T-helper 1 cell treated with Interleukin-12 subunit alpha and Interleukin-12 subunit beta and Interleukin-4 antibody, amounts not matched to agents 30 μg/mL and 1 μg/mL, for 36 hours (primary cell): ENCODE data around the gene SWI5.

ENCODE experiments used
- H3K27ac Mint-ChIP-seq: one replicate; pipeline ENCODE4 v1.8.0; 2021; ENCODE audit warnings: mild to moderate bottlenecking, mixed read lengths
- H3K27me3 Mint-ChIP-seq: one replicate; pipeline ENCODE4 v1.8.0; 2021; ENCODE audit warnings: low read depth, mixed read lengths
- H3K36me3 Mint-ChIP-seq: one replicate; pipeline ENCODE4 v1.8.0; 2021; ENCODE audit warnings: low read depth, mixed read lengths
- H3K4me1 Mint-ChIP-seq: one replicate; pipeline ENCODE4 v1.8.0; 2021; ENCODE audit warnings: low read depth, mixed read lengths
- H3K4me3 Mint-ChIP-seq: one replicate; pipeline ENCODE4 v1.8.0; 2021; ENCODE audit warnings: mild to moderate bottlenecking, moderate library complexity, mixed read lengths
- H3K9me3 Mint-ChIP-seq: one replicate; pipeline ENCODE4 v1.8.0; 2021; ENCODE audit warnings: mixed read lengths

SWI5 gene

GRCh38 chr9:128310461-128310860 is 34.4 kb downstream of the SWI5 start:
- Mint-ChIP-seq H3K4me3 (no peak overlapping the region), H3K9me3 (no peaks in the 10 kb centered on the region), H3K36me3 (peaks cover 7% of the 10 kb centered on the region), H3K27ac (no peak overlapping the region), H3K27me3 (no peaks in the 10 kb centered on the region), H3K4me1 (no peaks in the 10 kb centered on the region)

- Mint-ChIP-seq H3K27me3 (no peaks in the 10 kb centered on the region), H3K4me1 (no peaks in the 10 kb centered on the region), H3K9me3 (no peaks in the 10 kb centered on the region), H3K27ac (no peak overlapping the region), H3K36me3 (peaks cover 5% of the 10 kb centered on the region), H3K4me3 (no peak overlapping the region)
These were observed 38.6 kb downstream of the SWI5 start for GRCh38 chr9:128314697-128315096.

- Mint-ChIP-seq H3K9me3 (no peaks in the 10 kb centered on the region), H3K36me3 (peaks cover 1% of the 10 kb centered on the region), H3K27me3 (no peaks in the 10 kb centered on the region), H3K4me1 (no peaks in the 10 kb centered on the region), H3K4me3 (no peak overlapping the region), H3K27ac (no peak overlapping the region)
These were observed 40.3 kb downstream of the SWI5 start for GRCh38 chr9:128316421-128316820.

GRCh38 chr9:128317629-128318028 is 41.6 kb downstream of the SWI5 start:
- Mint-ChIP-seq H3K36me3 (peaks cover 1% of the 10 kb centered on the region), H3K27ac (no peak overlapping the region), H3K4me3 (no peak overlapping the region), H3K9me3 (no peaks in the 10 kb centered on the region), H3K27me3 (no peaks in the 10 kb centered on the region), H3K4me1 (peaks cover 2% of the 10 kb centered on the region)

- H3K36me3 Mint-ChIP-seq = peaks cover 5% of the 10 kb centered on the region
- no peak overlapping the region for H3K27ac Mint-ChIP-seq
- no peaks in the 10 kb centered on the region for H3K27me3 Mint-ChIP-seq
- H3K4me3 Mint-ChIP-seq = peak overlapping the region; percentile 88
- H3K9me3 Mint-ChIP-seq = no peaks in the 10 kb centered on the region
- peaks cover 7% of the 10 kb centered on the region for H3K4me1 Mint-ChIP-seq
These were observed 45.3 kb downstream of the SWI5 start for GRCh38 chr9:128321343-128321742.

- peaks cover 7% of the 10 kb centered on the region for H3K4me1 Mint-ChIP-seq
- peak overlapping the region; percentile 95 for H3K27ac Mint-ChIP-seq
- peaks cover 5% of the 10 kb centered on the region for H3K36me3 Mint-ChIP-seq
- H3K27me3 Mint-ChIP-seq = no peaks in the 10 kb centered on the region
- H3K9me3 Mint-ChIP-seq = no peaks in the 10 kb centered on the region
- H3K4me3 Mint-ChIP-seq = peak overlapping the region; percentile 88
These were observed 45.9 kb downstream of the SWI5 start for GRCh38 chr9:128321879-128322403.

GRCh38 chr9:128322404-128323211 is 46.5 kb downstream of the SWI5 start, which contains the start of the genes COQ4 and TRUB2:
Gene COQ4 (plus strand): TSS chr9:128322839. CDS start chr9:128322859, 20 bp downstream.
Gene TRUB2 (minus strand): TSS chr9:128322447. CDS start chr9:128322408, 39 bp downstream.
- H3K9me3 Mint-ChIP-seq = no peaks in the 10 kb centered on the region
- no peaks in the 10 kb centered on the region for H3K27me3 Mint-ChIP-seq
- peak within 1 kb of the TSS; percentile 95 for H3K27ac Mint-ChIP-seq
- peak within 1 kb of the TSS; percentile 88 for H3K4me3 Mint-ChIP-seq
- H3K4me1 Mint-ChIP-seq = peaks cover 7% of the 10 kb centered on the region
- H3K36me3 Mint-ChIP-seq = peaks cover 5% of the 10 kb centered on the region

- peak overlapping the region; percentile 88 for H3K4me3 Mint-ChIP-seq
- H3K4me1 Mint-ChIP-seq = peaks cover 7% of the 10 kb centered on the region
- H3K27me3 Mint-ChIP-seq = no peaks in the 10 kb centered on the region
- H3K36me3 Mint-ChIP-seq = peaks cover 6% of the 10 kb centered on the region
- H3K9me3 Mint-ChIP-seq = no peaks in the 10 kb centered on the region
- H3K27ac Mint-ChIP-seq = peak overlapping the region; percentile 82
These were observed 47.2 kb downstream of the SWI5 start for GRCh38 chr9:128323212-128323730.

- H3K4me1 Mint-ChIP-seq = peaks cover 7% of the 10 kb centered on the region
- no peaks in the 10 kb centered on the region for H3K27me3 Mint-ChIP-seq
- peak overlapping the region; percentile 88 for H3K4me3 Mint-ChIP-seq
- peak overlapping the region; percentile 82 for H3K27ac Mint-ChIP-seq
- H3K36me3 Mint-ChIP-seq = peaks cover 6% of the 10 kb centered on the region
- no peaks in the 10 kb centered on the region for H3K9me3 Mint-ChIP-seq
These were observed 47.7 kb downstream of the SWI5 start for GRCh38 chr9:128323791-128324190.

- peak overlapping the region; percentile 31 for H3K4me3 Mint-ChIP-seq
- no peaks in the 10 kb centered on the region for H3K9me3 Mint-ChIP-seq
- H3K27me3 Mint-ChIP-seq = no peaks in the 10 kb centered on the region
- peaks cover 6% of the 10 kb centered on the region for H3K36me3 Mint-ChIP-seq
- H3K27ac Mint-ChIP-seq = no peak overlapping the region
- H3K4me1 Mint-ChIP-seq = peaks cover 7% of the 10 kb centered on the region
These were observed 48.3 kb downstream of the SWI5 start for GRCh38 chr9:128324401-128324800.

- peak overlapping the region; percentile 1 for H3K4me3 Mint-ChIP-seq
- no peaks in the 10 kb centered on the region for H3K27me3 Mint-ChIP-seq
These were observed 49.6 kb downstream of the SWI5 start for GRCh38 chr9:128325629-128326028.

GRCh38 chr9:128333451-128333869 is 57.4 kb downstream of the SWI5 start:
- H3K4me1 Mint-ChIP-seq = no peaks in the 10 kb centered on the region
- no peaks in the 10 kb centered on the region for H3K36me3 Mint-ChIP-seq
- H3K27ac Mint-ChIP-seq = no peak overlapping the region
- H3K4me3 Mint-ChIP-seq = no peak overlapping the region
- H3K27me3 Mint-ChIP-seq = no peaks in the 10 kb centered on the region
- H3K9me3 Mint-ChIP-seq = no peaks in the 10 kb centered on the region

More at GRCh38 chr9:128325629-128326028, 49.6 kb downstream of the SWI5 start:
- Mint-ChIP-seq H3K9me3 (no peaks in the 10 kb centered on the region), H3K27ac (no peak overlapping the region), H3K36me3 (peaks cover 6% of the 10 kb centered on the region), H3K4me1 (peaks cover 7% of the 10 kb centered on the region)

GRCh38 chr9:128335161-128335560 is 59.1 kb downstream of the SWI5 start:
- H3K27ac Mint-ChIP-seq = no peak overlapping the region
- H3K36me3 Mint-ChIP-seq = no peaks in the 10 kb centered on the region
- H3K27me3 Mint-ChIP-seq = no peaks in the 10 kb centered on the region
- no peak overlapping the region for H3K4me3 Mint-ChIP-seq
- H3K4me1 Mint-ChIP-seq = peaks cover 4% of the 10 kb centered on the region
- no peaks in the 10 kb centered on the region for H3K9me3 Mint-ChIP-seq

GRCh38 chr9:128335914-128336313 is 59.8 kb downstream of the SWI5 start:
- Mint-ChIP-seq H3K4me3 (no peak overlapping the region), H3K36me3 (no peaks in the 10 kb centered on the region), H3K27me3 (no peaks in the 10 kb centered on the region), H3K9me3 (no peaks in the 10 kb centered on the region), H3K27ac (no peak overlapping the region), H3K4me1 (peaks cover 4% of the 10 kb centered on the region)

- no peaks in the 10 kb centered on the region for H3K27me3 Mint-ChIP-seq
- H3K4me3 Mint-ChIP-seq = no peak overlapping the region
- no peaks in the 10 kb centered on the region for H3K9me3 Mint-ChIP-seq
- H3K36me3 Mint-ChIP-seq = no peaks in the 10 kb centered on the region
- no peak overlapping the region for H3K27ac Mint-ChIP-seq
- peaks cover 9% of the 10 kb centered on the region for H3K4me1 Mint-ChIP-seq
These were observed 61.9 kb downstream of the SWI5 start for GRCh38 chr9:128337936-128338335.
